TTC549 (cell line): ENCODE results near the gene MCEMP1.

Source experiments
- FAIRE-seq: peaks from 2 replicates; lab custom pipeline; 2012; peaks lifted over from hg19 to GRCh38; lab: Jason Lieb, UNC

The MCEMP1 gene

GRCh38 chr19:7698583-7698982 is 21.7 kb downstream of the MCEMP1 start:
- FAIRE-seq: no peak

- no peak for FAIRE-seq
Measured at GRCh38 chr19:7699003-7699402, 22.1 kb downstream of the MCEMP1 start.

- FAIRE-seq: no peak
Measured at GRCh38 chr19:7699417-7700401, 22.8 kb downstream of the MCEMP1 start.

GRCh38 chr19:7701049-7701653 is 24.3 kb downstream of the MCEMP1 start:
- FAIRE-seq: no peak

- FAIRE-seq: no peak
Measured at GRCh38 chr19:7701654-7702457, 25.0 kb downstream of the MCEMP1 start, which contains the start of gene FCER2. Gene FCER2, minus strand, starts transcription at chr19:7702131. Its CDS starts 2,371 bp downstream, at chr19:7699760.

- no peak for FAIRE-seq
Measured at GRCh38 chr19:7703332-7703731, 26.4 kb downstream of the MCEMP1 start.

GRCh38 chr19:7704280-7705060 is 27.6 kb downstream of the MCEMP1 start:
- no peak for FAIRE-seq

- no peak for FAIRE-seq
Measured at GRCh38 chr19:7705387-7706187, 28.7 kb downstream of the MCEMP1 start.

GRCh38 chr19:7706188-7706954 is 29.5 kb downstream of the MCEMP1 start:
- no peak for FAIRE-seq

GRCh38 chr19:7706955-7707456 is 30.1 kb downstream of the MCEMP1 start:
- FAIRE-seq: no peak

- FAIRE-seq: no peak
Measured at GRCh38 chr19:7709932-7710460, 33.1 kb downstream of the MCEMP1 start.

GRCh38 chr19:7710616-7711015 is 33.7 kb downstream of the MCEMP1 start:
- no peak for FAIRE-seq

GRCh38 chr19:7715671-7716070 is 38.8 kb downstream of the MCEMP1 start:
- no peak for FAIRE-seq

GRCh38 chr19:7716762-7717161 is 39.9 kb downstream of the MCEMP1 start:
- FAIRE-seq: no peak

GRCh38 chr19:7718668-7719067 is 41.8 kb downstream of the MCEMP1 start:
- no peak for FAIRE-seq

GRCh38 chr19:7720351-7720750 is 43.5 kb downstream of the MCEMP1 start:
- FAIRE-seq: no peak

- FAIRE-seq: no peak
Measured at GRCh38 chr19:7722231-7722651, 45.4 kb downstream of the MCEMP1 start.

GRCh38 chr19:7725791-7726190 is 48.9 kb downstream of the MCEMP1 start:
- no peak for FAIRE-seq

GRCh38 chr19:7729211-7729610 is 52.3 kb downstream of the MCEMP1 start:
- no peak for FAIRE-seq
